Measurements from ENCODE around the gene MRPL21.

The MRPL21 gene

DNA sequence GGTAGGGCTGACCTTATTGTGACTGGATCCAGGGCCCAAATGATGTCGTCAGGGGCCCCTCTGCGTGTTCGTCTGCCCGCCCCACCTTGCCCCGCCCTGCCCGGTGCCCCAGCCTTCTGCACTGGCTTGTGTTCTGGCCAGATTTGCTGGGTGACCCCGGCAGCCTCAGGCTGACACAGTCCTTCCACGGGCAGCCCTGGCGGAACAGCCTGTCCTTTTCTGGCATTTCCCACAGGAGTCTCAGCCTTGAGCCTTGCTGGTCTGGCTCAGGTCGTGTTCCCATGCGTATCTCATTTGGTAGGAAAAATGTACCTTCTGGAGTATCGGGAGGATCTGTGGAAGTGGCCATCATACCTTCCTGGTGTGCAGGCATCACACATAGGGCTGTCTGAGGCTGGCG, 31.0 kb upstream of the MRPL21 start:
- no peak for DNase-seq (ENCODE audit: low read depth)

- no peak for DNase-seq (ENCODE audit: low read depth)
Measured at GRCh38 chr11:68934321-68934645, 30.7 kb upstream of the MRPL21 start.

GRCh38 chr11:68933605-68934320, 30.1 kb upstream of the MRPL21 start:
- no peak for DNase-seq (ENCODE audit: low read depth)

GRCh38 chr11:68932933-68933577, 29.4 kb upstream of the MRPL21 start:
- no peak for DNase-seq (ENCODE audit: low read depth)

DNA sequence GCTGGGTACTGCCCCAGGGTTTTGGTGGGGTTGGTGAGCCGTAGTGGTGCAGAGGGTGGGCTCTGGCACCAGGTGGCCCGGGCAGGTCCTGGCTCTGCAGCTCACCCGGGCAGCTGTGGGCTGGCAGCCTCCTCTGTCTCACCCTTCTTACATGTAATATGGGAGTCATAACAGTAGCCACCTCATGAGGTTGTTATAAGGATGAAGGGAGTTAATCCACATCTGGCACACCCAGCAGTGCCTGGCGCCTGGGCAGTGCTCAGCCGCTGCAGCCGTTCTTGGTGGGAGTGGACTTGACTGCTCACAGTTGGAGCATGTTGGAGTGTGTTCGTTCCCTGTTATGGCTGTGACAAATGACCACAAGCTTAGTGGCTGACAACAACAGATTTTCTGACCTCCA, 28.7 kb upstream of the MRPL21 start:
- no peak for DNase-seq (ENCODE audit: low read depth)

DNA sequence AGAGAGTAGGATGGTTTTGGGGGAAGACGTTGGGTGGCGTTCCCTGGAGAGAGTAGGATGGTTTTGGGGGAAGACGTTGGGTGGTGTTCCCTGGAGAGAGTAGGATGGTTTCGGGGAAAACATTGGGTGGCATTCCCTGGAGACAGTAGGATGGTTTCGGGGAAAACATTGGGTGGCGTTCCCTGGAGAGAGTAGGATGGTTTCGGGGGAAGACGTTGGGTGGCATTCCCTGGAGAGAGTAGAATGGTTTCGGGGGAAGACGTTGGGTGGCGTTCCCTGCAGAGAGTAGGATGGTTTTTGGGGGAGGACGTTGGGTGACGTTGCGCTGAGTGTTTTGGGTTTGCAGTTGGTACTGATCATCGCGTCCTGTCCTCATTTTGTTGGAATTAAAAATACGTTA, 28.3 kb upstream of the MRPL21 start:
- DNase-seq (ENCODE audit: low read depth): no peak

- DNase-seq (ENCODE audit: low read depth): no peak
Measured at GRCh38 chr11:68930991-68931855, 27.6 kb upstream of the MRPL21 start.

DNA sequence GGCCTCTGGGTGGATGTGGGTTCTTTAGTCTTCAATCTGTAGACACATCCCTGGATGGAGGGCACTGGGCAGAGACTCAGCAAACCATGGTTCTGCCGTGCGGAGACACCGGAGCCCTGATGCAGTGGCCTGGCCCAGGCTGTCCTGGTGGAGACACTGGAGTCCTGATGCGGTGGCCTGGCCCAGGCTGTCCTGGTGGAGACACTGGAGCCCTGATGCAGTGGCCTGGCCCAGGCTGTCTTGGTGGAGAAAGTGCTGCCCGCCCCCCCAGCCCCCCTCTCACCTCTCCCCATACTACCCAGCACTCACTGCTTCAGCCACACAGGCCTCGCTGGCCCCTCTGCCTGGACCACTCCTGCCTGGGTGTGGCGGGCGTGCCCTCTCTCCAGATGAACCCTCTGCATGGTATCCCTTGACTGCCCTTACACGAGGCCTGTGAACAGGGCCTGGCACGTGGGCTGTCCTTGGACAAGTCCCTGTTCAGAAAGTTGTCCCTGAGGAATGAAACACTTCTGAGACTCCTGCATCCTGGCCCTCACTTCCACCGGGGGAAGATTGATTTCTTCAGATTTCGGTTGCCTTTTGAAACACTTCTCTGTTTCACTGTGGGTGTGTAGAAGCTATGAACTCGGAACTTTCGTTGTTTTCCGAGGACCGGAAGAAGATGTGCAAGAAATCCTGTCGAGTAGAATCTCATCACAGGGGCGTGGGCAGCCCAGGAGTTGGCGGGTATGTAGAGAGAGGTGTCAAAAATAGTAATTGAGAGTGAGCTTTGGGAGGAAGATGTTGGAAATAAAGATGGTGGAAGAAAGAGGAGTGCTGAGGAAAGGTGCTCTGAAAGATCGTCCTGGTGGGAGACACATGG, 26.3 kb upstream of the MRPL21 start:
- DNase-seq (ENCODE audit: low read depth): no peak

DNA sequence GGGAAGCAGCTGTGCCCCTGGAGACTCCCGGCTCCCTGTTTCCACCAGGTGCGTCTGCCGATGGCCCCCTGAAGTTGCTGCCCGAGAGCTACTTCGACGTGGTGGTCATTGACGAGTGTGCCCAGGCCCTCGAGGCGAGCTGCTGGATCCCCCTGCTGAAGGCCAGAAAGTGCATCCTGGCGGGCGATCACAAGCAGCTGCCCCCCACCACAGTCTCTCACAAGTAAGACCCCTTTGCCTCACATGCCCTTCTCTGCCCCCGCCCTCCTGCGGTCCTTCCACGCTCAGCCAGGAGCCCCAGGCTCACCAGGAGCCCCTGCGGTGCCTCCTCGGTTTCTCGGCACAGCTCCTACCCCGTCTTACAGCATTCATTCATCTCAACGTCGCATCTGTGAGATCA, 25.5 kb upstream of the MRPL21 start:
- DNase-seq (ENCODE audit: low read depth): no peak

DNA sequence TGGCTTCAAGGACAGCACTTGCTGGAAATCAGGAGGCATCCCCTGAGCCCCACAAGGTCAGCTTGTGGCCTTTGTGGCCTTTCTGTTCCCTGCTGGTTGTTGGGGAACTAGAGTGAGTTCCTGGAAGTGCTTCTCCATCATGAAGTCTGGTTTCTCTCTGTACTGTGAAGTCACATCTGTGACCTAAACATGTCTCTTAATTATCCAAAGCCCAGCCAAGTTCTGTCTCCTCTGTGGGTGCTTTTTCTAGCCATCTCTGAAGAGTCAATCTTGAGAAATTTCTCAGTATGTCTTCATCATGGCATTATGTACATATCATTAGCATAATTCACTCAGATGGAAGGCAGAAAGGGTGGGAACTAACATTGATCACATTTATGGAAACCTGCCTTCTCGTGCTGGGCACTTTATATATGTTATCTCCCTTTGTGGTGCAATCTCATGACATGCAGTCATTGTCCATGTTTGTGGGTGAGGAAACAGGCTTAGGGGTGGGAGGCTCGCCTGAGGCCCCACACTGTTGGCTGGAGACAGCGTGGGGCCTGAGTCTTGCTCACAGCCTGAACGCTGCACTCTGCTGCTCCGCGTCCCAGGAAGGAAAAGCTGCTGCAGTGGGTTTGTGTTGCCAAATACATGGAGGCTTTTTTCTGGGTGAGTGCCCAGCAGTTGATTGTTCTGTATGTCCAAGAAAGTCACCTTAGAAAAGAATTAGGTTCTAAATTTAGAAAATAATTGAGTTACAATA, 24.7 kb upstream of the MRPL21 start:
- DNase-seq (ENCODE audit: low read depth): no peak

DNA sequence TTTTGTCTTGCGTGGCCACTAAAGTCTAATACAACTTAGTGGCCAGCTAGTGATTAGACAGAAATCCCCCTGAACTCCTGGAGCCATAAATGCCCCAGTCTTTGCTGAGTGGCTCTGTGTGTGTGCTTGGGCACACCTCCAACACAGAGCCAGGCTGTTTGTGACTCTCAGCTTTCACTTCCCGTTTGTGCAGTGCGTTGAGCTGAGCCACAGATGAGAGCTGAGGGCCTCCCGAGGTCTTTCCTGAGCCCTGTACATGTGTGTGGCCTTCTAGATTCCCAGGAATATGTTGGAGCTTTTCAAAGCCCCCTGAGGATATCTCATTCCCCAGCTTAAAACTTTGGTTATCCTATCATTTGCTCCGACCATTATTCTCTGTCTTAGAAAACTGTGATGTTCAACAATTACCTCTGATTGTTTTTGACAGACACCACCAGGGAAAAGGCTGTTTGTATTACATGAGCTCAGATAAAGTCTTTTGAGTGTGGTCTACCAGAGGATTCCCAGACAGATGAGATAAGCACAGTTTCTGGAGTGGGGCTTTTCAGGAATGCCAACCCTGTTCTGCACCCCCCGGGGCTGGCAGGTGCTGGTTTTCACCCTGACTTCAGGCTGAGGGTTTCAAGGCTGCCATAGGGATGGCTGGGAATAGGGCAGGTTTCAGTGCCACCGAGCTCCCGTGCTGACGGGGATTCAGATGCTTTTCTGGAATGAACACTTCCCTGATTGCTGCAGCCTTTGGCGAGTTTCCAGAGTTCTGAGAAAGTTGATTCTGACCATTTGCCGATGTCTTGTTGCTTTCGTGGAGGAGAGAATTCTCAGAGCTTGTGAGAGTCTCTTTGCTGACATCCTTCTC, 23.9 kb upstream of the MRPL21 start:
- no peak for DNase-seq (ENCODE audit: low read depth)

DNA sequence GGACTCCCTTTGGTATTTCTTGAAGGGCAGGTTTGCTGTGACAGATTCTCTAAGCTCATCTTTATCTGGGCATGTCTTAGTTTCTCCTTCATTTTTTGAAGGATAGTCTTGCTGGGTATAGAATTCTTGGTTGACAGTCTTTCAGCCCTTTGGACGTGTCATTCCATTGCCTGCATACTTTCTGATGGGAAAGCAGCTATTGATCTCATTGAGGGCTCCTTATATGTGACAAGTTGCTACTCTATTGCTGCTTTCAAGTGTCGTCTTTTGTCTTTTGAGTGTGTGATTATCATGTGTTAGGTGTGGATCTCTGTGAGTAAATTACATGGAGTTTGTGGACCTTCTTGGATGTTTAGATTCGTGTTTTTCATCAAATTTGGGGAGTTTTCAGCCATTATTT, 22.0 kb upstream of the MRPL21 start:
- DNase-seq (ENCODE audit: low read depth): no peak

- DNase-seq (ENCODE audit: low read depth): no peak
Measured at GRCh38 chr11:68924073-68924925, 20.7 kb upstream of the MRPL21 start.

- no peak for DNase-seq (ENCODE audit: low read depth)
Measured at GRCh38 chr11:68923614-68924013, 20.0 kb upstream of the MRPL21 start.

DNA sequence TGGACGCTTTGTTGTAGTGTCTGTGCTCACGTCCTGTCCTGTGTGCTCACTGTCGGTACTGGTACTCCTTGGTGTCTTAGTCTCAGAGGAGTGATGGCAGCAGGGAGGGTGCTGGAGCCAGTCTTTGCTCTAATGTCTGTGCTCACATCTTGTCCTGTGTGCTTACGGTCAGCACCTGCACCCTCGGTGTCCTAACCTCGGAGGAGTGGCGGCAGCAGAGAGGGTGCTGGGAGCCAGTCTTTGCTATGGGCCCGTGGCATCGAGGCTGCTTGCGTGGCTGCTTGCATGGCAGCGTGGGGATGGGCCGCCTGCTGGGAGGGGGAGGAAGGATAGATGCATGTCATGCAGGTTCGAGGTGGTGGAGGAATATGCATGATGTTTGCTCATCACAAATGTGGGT, 12.8 kb upstream of the MRPL21 start:
- DNase-seq (ENCODE audit: low read depth): no peak

DNA sequence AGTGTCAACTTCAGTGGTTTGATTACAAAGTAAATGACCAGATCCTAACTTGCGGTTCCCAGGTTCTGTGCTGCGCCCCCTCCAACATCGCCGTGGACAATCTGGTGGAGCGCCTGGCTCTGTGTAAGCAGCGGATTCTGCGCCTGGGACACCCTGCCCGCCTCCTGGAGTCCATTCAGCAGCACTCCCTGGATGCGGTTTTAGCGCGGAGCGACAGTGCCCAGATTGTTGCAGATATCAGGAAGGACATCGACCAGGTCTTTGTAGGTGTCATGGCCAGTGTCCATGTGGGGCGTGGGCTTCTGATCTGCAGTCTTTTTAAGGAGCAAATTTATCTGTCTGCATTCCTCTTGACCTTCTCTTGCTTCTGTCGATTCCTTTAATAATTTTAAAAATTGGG, 11.1 kb upstream of the MRPL21 start:
- no peak for DNase-seq (ENCODE audit: low read depth)

GRCh38 chr11:68913188-68913587, 9.6 kb upstream of the MRPL21 start:
- DNase-seq (ENCODE audit: low read depth): no peak

DNA sequence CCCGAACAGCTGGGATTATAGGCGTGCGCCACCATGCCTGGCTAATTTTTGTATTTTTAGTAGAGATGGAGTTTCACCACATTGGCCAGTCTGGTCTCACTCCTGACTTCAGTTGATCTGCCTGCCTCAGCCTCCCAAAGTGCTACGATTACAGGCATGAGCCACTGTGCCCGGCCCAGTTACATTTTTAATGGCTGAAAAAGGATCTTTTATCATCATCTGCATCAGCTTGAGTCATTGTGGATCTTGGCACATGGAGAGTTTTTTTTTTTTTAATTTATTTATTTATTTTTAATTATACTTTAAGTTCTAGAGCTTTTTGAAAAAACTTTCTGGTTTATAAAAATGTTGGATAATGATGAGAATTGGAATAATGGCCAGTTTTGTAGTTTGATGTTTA, 8.6 kb upstream of the MRPL21 start:
- DNase-seq (ENCODE audit: low read depth): no peak

DNA sequence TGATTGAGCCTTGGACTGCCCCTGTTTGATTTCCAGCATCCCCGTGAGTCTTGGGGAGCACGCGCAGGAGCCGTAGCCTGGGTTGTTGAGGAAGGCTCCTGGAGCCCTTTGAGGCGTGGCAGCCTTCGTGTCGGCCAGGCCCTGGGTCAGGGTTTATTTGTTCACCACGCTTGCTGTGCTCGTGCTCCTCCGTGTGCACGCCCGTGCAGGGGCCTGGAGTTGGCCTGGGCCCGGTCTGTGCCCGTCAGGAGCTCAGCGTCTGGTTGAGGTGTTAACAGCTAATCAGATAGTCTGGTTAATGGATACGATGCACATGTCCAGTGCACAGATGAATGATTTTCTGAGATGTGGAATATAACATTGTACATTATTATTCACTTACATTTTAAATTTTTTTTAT, 8.1 kb upstream of the MRPL21 start:
- no peak for DNase-seq (ENCODE audit: low read depth)

GRCh38 chr11:68910965-68911364, 7.3 kb upstream of the MRPL21 start:
- DNase-seq (ENCODE audit: low read depth): no peak
